Heart right ventricle (tissue), 16 donors: Measurements from ENCODE around the gene ALDH1A1. TPM values are rescaled to one million over a fixed set of nuclear protein-coding genes. Genes with fewer than 3 reads are reported as not detected.

Experiments used
- ATAC-seq, 8 donors: fragments of 200-7000 bp; cut with Tn5 transposase; one replicate each; pipeline ENCODE4 v1.9.1; 2020; ENCODE audit warnings: mild to moderate bottlenecking in 8 of 8, moderate library complexity in 8 of 8, moderate number of reproducible peaks in 1 of 8
- DNase-seq, 2 donors: peaks; one replicate each; pipeline ENCODE4 v3.0.0-alpha.2; 2020
- H3K27ac ChIP-seq, 10 donors: fragments of 200-600 bp; sonication (generic) in 2 of 10; one replicate each; pipeline versions ENCODE4 v1.5.0 to v1.8.0; 2020 to 2022; ENCODE audit warnings: mild to moderate bottlenecking in 3 of 10
- H3K27me3 ChIP-seq, 7 donors: fragments of 200-600 bp; one replicate each; pipeline ENCODE4 v1.8.0; 2021 to 2022; ENCODE audit warnings: mild to moderate bottlenecking in 2 of 7
- H3K36me3 ChIP-seq, 9 donors: fragments of 200-600 bp; sonication (generic) in 1 of 9; one replicate each; pipeline versions ENCODE4 v1.5.0 to v1.8.0; 2020 to 2022; ENCODE audit warnings: mild to moderate bottlenecking in 2 of 9
- H3K4me1 ChIP-seq, 9 donors: fragments of 200-600 bp; sonication (generic) in 1 of 9; one replicate each; pipeline versions ENCODE4 v1.5.0 to v1.8.0; 2020 to 2022; ENCODE audit warnings: mild to moderate bottlenecking in 4 of 9
- H3K4me3 ChIP-seq, 10 donors: fragments of 200-600 bp; sonication (generic) in 2 of 10; one replicate each; pipeline versions ENCODE4 v1.5.0 to v1.8.0; 2020 to 2022; ENCODE audit warnings: mild to moderate bottlenecking in 7 of 10, moderate library complexity in 2 of 10
- H3K9me3 ChIP-seq, 11 donors: fragments of 200-600 bp in 10 of 11; sonication (generic) in 2 of 11; one replicate each; pipeline versions ENCODE4 v1.5.0 to v1.8.0; 2013 to 2022; ENCODE audit warnings: mild to moderate bottlenecking in 2 of 11, control low read depth in 1 of 11, moderate library complexity in 1 of 11
- WGBS, 2 donors: extraction: QIAGEN DNeasy Blood & Tissue Kit; methylation state at CpG; one replicate each; pipeline ENCODE4 v1.1.7; 2013; ENCODE audit warnings: inconsistent platforms in 1 of 2; 5-methylcytosine and 5-hydroxymethylcytosine counted together
- intact Hi-C, 10 donors: fragments of 100-400 bp; cut with DNase I; formaldehyde crosslinking; loops; one replicate each; pipeline versions ENCODE4 v1.11.1 to v1.14.2; 2022
- polyA plus RNA-seq, 2 donors: library from polyadenylated mRNA; stranded (reverse); fragments of 200-250 nt; gene quantifications; one replicate each; pipeline ENCODE4 v1.2.3, GENCODE V29; 2013
- total RNA-seq, 10 donors: library from RNA; stranded (reverse); fragmentation: NEBNext Ultra II Directional in 3 of 10; extraction: Animal tissue kit (Norgen Biotek cat#: 25700) in 3 of 10; gene quantifications; one replicate each; pipeline versions ENCODE4 v1.2.1 to v1.2.4, GENCODE V29; 2021 to 2023
- TF ChIP-seq, protein P1 (sequence below), 9 donors: fragments of 200-600 bp; sonication (generic) in 2 of 9; IDR thresholded peaks; one replicate each; pipeline versions ENCODE4 v1.5.0 to v1.8.0; 2021 to 2022; ENCODE audit warnings: antibody characterized with exemption in 9 of 9, mild to moderate bottlenecking in 5 of 9, moderate library complexity in 1 of 9
- donor health status: Arrhythmogenic right ventricular cardiomyopathy.
- donor health status: ischemic (EF 13 %, LVEDD 7.1; RV severe dilation, severe dysfunction).
- donor health status: healthy with polysubstance abuse.
- donor health status: DM: no; HTN: yes; CAD: no.
- donor health status: DM: no; HTN: no; CAD: no.
- donor health status: ischemic (EF 25% LVEDD 6.9; RV normal size, moderate dysfunction).
- donor health status: ischemic (EF 25% LVEDD 5.7; RV mildly dilated, moderate dysfunction).
- donor health status: healthy.
- donor health status: DM: yes; HTN: yes; CAD: no.
- donor health status: Ischemic cardiomyopathy.
- donor health status: ischemic (EF 35%, LVEDD 5.7; RV mildly dilated, moderate dysfunction).
- donor health status: nonischemic (EF 11% LVEDD 7.7; RV severe dilation, severe dysfunction).
- donor health status: DM: yes; HTN: yes; CAD: no.
- donor health status: PGD.
- donor health status: ischemic (EF 29% LVEDD 5.4; RV normal size, mild dysfunction).
- donor health status: nonischemic (EF 23%, LVEDD 6.1; RV moderate dilation, normal function).

ALDH1A1 gene
- total and polyA plus RNA-seq, 12 donors: 4.3 to 32.8 (median 11.1) TPM

GRCh38 chr9:72996684-72997314 lies 43.9 kb upstream of the ALDH1A1 start:
- H3K4me1 ChIP-seq: peaks cover 0 to 8% (median 0%) of the 10 kb centered on the region in 9 donors
- intact Hi-C loops: no loop called here

DNA sequence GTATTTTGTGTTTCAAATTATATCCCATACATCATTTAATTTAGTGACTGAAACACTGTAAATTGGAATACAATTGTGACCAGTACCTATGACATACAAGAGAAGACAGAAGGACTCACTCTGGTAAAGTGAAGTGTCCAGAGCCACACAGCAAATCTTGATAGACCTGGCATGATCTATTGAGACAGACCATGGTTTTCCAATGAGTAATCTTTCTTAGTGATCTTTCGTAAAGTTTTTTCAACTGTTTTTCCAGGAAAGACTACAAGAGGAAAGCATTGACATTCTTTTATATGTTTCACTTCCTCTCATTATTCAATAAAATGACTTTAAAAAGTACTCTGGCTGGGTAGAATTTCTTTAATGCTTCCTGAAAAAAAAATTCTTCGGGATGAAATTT lies 43.3 kb upstream of the ALDH1A1 start:
- Histone ChIP-seq H3K36me3 (no peaks in the 10 kb centered on the region), H3K27me3 (no peaks in the 10 kb centered on the region), H3K27ac (no peak overlapping the region), H3K4me3 (no peak overlapping the region), H3K4me1 (peaks cover 0 to 8% (median 0%) of the 10 kb centered on the region in 9 donors), H3K9me3 (no peaks in the 10 kb centered on the region)
- intact Hi-C loops: no loop called here
- TF ChIP-seq, protein P1, sequence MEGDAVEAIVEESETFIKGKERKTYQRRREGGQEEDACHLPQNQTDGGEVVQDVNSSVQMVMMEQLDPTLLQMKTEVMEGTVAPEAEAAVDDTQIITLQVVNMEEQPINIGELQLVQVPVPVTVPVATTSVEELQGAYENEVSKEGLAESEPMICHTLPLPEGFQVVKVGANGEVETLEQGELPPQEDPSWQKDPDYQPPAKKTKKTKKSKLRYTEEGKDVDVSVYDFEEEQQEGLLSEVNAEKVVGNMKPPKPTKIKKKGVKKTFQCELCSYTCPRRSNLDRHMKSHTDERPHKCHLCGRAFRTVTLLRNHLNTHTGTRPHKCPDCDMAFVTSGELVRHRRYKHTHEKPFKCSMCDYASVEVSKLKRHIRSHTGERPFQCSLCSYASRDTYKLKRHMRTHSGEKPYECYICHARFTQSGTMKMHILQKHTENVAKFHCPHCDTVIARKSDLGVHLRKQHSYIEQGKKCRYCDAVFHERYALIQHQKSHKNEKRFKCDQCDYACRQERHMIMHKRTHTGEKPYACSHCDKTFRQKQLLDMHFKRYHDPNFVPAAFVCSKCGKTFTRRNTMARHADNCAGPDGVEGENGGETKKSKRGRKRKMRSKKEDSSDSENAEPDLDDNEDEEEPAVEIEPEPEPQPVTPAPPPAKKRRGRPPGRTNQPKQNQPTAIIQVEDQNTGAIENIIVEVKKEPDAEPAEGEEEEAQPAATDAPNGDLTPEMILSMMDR (IDR thresholded peaks at IDR 0.05): no peak
- DNase-seq: no peak
- 56 to 71% methylated on average over 2 of the region's 2 CpGs for WGBS, 2 donors
- ATAC-seq: no peak

More at GRCh38 chr9:72996684-72997314, 43.9 kb upstream of the ALDH1A1 start:
- no peak for DNase-seq
- Histone ChIP-seq H3K9me3 (no peaks in the 10 kb centered on the region), H3K4me3 (no peak overlapping the region), H3K27ac (no peak overlapping the region), H3K27me3 (no peaks in the 10 kb centered on the region), H3K36me3 (no peaks in the 10 kb centered on the region)
- TF ChIP-seq, protein P1 (IDR thresholded peaks at IDR 0.05): no peak
- no peak for ATAC-seq

- ATAC-seq (no peak), DNase-seq (no peak)
- TF ChIP-seq, protein P1 (IDR thresholded peaks at IDR 0.05): no peak
- Histone ChIP-seq H3K27me3 (no peaks in the 10 kb centered on the region), H3K9me3 (no peaks in the 10 kb centered on the region), H3K4me3 (no peak overlapping the region), H3K36me3 (no peaks in the 10 kb centered on the region), H3K4me1 (peaks cover 0 to 8% (median 0%) of the 10 kb centered on the region in 9 donors), H3K27ac (no peak overlapping the region)
- intact Hi-C loops: no loop called here
- WGBS, 2 donors: 88 to 92% methylated on average over 5 of the region's 5 CpGs
Measured at GRCh38 chr9:72995131-72996024, 42.5 kb upstream of the ALDH1A1 start.

DNA sequence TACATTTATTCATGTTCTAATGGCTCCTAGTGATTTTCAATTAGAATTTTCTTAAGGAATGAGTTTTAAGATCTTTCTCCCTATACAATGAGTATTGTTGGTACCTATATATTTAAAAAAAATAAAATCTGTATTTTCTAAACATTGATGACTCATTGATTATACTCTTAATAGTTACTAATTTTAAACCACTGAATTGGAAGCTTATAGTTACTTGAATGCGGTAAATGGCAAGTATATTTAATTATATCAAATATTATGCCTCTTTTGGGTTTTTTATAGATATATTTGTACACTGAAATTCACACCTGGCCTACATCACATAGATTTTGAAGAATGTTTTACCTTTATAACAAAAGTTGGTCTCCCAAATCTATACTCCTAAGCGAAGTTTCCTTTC lies 38.9 kb upstream of the ALDH1A1 start:
- intact Hi-C loops: no loop called here
- H3K36me3 ChIP-seq: no peaks in the 10 kb centered on the region
- H3K4me3 ChIP-seq: no peak overlapping the region
- 93 to 96% methylated on average over 2 of the region's 2 CpGs for WGBS, 2 donors
- DNase-seq: no peak
- no peak for ATAC-seq
- no peak overlapping the region for H3K27ac ChIP-seq
- no peaks in the 10 kb centered on the region for H3K9me3 ChIP-seq
- TF ChIP-seq, protein P1 (IDR thresholded peaks at IDR 0.05): no peak
- no peaks in the 10 kb centered on the region for H3K27me3 ChIP-seq
- no peaks in the 10 kb centered on the region for H3K4me1 ChIP-seq
